Measurements from ENCODE around the gene MROH7.

The MROH7 gene

DNA sequence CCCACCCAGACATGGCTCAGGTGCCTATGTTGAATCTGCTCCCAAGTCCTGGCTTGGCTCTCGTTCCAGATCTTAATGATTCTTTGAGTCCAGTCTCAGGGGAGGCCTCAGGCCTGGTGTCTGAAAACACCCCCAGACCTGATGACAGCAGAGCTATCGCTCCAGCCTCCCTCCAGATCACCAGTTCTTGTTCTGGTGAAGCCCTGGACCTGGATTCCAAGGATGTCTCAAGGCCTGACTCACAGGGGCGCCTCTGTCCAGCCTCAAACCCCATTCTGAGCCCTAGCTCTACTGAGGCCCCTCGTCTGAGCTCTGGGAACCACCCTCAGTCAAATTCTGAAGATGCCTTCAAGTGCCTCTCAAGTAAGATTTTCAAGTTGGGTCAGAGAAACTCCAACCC is 11.4 kb downstream of the MROH7 start:
- no peak for DNase-seq

DNA sequence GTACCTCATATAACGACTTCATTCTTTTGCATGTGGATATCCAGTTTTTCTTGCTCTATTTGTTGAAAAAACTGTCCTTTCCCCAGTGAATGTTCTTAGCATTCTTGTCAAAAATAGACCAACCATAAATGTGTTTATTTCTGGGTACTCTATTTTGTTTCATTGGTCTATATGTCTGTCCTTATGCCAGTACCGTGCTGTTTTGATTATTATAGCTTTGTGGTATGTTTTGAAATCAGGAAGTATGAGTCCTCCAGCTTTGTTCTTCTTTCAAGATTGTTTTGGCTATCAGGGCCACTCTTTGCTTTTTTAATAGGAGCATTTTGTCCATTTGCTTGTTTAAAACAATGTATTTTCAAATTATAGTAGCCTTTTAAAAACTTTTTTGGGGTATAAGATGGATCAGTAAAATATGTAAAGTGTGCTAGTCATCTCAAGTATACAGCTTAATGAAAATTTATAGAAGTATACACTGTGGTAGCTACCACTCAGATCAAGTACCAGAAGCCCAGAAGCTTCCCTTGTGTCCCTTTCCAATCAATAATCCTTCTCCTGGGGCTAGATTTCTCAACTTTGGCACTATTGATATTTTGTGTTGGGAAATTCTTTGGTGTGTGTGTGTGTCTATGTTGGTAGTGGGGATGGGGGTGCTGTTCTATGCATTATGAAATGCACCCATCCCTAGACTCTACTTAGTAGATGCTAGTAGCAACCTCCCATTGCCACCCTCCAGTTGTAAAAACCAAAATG is 16.8 kb downstream of the MROH7 start:
- no peak for DNase-seq

DNA sequence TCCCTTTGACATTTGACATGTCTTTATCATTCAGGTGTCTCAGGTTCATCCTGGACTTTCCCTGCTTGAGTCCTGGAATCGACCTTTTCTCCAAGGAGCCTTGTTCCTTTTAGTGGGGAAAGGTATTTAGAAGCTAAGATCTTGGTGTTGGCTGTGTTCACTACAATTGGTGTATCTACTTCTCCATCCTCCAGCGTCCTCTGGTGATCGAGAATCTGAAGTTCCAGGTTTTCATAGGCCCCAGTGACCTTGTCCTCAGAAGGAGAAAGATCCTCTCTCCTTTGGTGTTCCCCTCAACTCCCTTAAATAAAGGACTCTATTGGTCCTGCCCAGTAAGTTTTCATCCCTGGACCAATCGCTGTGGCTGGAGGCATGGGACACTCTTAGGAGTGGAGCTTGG is 22.1 kb downstream of the MROH7 start:
- no peak for DNase-seq

DNA sequence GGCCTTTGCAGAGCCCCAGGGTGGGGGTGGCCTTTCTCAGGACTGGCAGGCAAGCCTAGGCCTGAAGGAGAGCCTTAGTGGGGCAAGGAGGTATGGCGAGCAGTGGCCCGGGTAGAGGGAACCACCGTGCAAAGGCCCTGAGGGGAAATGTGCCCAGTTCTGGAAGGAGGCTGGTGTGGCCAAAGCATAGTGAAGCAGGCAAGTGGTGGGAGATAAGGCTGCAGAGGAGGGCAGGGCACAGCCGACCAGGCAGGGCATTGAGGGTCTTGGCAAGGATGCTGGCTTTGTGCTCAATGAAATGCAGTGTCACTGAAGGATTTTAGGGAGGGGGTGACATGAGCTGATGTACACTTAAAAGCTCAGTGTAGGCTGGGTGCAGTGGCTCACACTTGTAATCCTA is 22.8 kb downstream of the MROH7 start:
- DNase-seq: no peak

DNA sequence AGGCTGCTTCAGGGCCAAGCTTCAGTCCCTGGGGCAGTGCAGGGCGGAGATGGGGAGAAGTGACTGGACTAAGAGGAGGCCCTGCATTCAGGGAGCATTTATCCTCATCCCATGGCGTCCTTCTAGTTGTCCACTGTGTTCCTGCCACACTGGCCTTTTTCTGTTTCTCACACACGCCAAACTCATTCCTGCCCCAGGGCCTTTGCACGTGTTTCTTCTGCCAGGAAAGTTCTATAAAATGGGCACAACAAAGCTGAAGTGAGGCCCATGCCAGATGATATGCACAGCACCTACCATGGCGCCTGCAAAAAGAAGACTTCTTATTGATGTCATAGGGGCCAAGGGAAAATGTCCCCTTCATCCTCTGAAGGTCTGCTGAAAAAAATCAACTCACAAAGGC is 24.3 kb downstream of the MROH7 start:
- DNase-seq: no peak

DNA sequence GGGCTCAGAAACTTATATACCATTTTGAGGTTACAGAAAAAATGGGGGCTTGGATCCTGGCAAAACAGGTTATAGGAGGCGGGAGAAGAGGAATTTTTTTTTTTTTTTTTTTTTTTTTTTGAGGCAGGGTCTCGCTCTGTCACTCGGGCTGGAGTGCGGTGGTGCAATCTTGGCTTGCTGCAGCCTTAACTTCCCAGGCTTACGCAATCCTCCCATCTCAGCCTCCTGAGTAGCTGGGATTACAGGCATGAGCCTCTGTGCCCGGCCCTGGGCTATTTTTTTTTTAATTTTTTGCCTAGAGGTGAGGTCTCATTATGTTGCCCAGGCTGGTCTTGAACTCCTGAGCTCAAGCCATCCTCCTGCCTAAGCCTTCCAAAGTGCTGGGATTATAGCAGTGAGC is 24.7 kb downstream of the MROH7 start:
- no peak for DNase-seq

DNA sequence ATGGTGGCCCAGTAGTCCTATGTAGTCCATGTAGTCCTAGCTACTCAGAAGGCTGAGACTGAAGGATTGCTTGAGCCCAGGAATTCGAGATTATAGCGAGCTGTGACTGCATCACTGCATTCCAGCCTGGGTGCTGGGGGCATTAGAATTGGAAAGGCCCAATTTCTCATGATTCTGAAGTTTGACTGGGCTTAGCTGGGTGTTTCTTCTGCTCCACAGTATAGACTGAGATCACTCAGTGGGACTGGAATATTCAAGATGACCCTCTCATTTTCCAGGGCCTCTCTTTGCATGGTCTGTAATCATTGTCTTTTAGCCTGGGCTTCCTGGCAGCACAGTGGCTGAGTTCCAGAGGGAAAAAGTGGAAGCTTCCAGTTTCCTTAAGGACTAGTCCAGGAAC is 26.2 kb downstream of the MROH7 start:
- no peak for DNase-seq

DNA sequence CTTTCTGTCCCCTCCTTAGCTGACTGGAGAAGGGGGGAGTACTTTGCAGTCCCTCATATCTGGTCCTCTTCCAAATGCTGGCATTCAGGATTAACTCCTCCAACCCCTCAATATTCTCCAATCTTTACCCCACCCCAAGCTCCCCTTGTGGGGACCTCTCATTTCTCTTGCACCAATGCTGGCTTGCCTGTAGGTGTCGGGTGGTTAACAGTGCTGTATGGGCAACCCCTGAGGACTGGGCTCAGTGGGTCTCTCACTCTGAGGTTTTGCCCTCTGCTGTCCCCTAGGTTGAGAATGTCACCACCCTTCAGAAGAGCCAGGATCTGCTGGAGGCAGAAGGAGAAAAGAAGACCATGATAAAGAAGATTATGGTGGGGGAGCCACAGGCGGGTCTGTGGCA is 27.0 kb downstream of the MROH7 start:
- no peak for DNase-seq

DNA sequence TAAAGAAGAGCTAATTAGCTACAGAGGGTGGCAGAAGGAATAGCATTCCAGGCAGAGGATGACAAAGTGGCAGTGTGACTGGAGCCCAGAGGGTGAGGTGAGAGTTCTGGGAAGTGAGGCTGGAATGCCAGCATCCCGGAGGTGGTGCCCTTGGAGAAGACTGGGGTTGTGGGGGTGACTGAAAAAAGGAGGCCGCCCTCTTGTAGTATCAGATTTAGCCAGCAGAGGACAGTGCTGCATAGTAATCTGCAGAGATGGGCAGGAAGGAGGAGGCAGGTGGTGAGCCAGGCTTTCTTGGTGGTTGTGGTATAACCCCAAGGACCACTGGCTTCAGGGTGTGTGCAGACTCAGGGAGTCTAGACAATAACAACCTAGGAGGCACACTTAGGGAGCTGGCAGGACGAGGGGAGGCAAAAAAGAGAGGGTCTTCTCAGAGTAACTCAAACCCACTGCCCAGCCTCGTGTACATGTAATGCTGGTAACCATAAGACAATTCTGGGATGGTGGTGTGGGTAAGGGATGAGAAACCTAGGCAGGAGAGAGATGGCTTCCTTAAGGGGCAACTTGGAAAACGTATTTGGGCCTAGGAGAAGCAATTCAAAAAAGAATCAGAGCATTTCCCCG is 30.5 kb downstream of the MROH7 start:
- DNase-seq: peak; percentile 64

DNA sequence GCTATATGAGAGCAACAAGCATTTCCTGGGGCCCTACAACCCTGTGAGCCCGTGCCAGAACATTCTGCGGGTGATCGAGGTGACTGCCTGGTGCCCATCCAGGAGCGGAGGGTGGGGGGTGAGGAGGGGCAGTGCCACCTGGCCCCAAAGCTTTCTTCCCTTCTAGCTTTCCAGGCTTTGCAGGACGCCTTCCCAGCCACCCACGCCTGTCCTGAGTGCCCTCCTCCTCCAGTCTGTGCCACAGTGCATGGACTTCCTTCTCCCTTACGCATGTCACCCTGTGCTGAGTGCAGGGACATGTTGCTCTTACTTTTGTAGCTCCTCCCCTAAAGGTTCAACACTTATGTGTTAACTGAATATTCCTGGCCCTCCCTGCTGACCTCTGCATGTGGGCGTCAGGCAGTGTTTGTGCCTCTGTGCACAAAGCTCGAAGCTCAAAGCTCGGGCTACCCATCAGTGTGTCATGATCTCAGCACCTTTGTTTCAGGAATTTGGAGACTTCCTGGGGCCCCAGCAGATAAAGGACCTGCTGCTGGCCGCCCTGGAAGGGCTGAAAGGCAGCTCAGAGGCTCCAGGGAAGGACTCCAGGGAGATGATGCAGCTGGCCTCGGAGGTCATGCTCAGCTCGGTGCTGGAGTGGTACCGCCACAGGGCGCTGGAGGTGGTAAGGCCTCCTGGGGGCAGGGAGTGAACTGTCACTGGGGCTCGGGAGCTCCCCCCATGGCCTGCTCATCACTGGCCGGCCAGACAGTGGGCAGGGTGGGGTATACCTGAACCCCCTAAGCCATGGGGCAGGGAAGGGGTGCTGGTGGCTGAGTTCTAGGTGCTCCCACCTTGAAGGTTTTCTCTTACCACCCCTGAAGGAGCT is 37.4 kb downstream of the MROH7 start:
- DNase-seq: no peak

DNA sequence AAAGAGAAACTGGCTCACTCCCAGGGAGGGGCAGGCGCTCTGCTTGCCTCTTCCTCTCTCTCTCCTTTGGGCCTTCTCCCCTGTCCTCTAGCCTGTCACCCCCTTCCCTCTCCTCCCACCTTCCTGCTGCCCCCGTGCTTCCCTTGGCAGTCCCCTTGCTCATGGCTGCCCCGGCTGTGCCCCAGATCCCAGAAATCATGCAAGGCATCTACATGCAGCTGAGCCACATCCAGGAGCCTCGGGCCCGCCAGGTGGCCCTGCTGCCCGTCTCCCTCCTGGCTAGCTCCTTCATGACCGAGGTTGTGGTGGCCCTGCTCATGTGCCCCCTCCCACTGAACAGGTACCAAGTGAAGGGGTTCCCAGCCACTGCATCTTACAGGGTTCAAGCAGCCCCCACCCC is 38.1 kb downstream of the MROH7 start:
- DNase-seq: no peak

DNA sequence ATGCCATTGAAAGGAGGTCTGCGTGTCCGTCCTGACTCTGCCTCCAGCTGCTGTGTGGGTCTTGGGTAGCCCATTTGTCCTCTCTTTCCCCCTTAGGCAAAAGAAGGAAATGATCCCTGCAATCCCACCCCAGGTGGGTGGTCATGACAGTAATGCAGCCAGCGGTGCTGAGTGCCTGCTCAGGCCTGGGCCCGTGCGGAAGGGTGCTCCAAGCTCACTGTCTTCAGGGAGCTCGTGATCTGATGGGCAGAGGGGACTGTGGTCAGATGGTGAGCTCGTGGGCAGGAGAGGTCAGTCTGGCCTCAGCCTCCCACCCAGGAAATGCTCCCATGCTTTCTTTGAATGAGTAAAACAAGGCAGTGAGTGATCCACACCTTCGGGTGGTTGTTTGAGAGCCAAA is 38.8 kb downstream of the MROH7 start:
- DNase-seq: no peak

DNA sequence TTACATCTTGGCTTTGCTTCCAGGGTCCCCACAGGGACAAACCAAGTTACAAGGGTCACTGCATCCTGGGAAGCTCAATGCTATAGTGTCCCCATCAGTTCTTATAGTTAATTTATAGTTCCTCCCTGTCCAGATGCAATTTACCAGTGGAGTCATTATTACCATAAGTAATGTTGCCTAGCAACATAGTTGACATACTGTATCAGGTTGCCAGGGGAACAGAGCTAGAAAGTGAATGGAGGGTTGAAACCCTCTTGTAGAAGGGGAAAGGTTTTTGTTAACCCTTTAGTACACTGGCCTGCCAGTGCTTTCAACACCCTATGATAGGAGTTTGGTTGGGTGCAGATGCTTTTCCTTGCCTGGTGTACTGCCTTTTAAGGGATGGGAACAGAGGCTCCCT is 39.8 kb downstream of the MROH7 start:
- peak; percentile 25 for DNase-seq

DNA sequence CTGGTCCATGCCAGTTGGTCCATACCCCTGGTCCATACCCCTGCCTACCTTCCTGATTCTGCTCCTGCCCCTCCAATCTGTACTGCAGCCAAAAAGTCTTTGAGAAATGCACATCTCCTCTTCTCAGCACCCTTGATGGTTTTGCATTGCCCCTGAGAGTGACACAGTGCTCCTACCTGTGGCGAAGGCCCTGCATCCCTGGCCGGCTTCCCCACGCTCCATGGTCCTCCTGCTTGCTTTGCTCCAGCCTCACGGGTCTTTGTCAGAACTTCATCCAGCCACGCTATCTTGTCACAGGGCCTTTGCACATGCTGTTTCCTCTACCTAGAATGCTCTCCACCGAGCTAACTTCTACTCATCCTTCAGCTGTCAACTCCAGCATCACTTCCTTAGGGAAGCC is 41.9 kb downstream of the MROH7 start:
- no peak for DNase-seq

DNA sequence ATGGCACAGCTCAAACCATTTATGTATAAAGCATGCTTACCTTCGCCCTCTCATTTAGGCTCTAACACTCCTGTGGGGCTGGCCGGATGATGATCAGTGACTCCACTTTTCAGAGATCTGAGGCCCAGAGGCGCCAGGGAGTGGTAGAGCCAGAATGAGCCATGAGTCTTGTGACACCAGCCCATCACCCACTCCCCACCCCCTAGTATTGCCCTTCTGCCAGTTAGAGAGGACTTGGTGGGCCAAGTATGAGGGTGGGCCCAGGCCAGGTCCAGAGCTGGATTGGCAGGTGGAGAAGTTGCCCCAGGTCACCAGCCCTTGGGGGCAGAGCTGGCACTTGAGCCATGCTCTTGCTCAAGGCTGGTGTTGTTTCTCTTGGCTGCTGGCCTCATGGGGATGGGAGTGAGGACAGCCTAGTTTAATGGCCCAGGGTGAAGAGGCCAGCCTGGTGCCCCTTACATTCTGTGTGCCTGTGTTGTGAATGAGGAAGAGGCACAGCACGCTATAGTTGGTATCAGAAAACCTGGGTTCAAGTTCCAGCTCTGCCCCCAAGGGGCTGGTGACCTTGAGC is 43.8 kb downstream of the MROH7 start:
- DNase-seq: no peak

DNA sequence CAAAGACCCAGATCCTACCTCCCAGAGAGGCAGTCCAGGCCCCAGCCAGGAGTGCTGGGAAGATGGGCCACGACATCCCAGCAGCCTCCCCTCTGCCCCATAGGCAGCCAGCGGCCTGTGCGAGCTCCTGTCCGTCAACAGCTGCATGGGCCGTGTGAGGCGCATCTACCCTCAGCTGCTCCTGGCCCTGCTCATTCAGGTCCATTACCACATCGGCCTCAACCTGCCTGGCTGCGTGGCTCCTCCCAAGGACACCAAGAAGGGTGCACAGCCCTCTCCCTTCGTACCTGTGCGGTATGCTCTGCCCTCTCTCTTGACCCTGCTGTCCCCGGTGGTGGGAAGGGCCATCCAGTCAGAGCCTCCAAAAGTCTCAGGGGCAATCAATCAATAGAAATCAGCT is 44.6 kb downstream of the MROH7 start:
- no peak for DNase-seq

DNA sequence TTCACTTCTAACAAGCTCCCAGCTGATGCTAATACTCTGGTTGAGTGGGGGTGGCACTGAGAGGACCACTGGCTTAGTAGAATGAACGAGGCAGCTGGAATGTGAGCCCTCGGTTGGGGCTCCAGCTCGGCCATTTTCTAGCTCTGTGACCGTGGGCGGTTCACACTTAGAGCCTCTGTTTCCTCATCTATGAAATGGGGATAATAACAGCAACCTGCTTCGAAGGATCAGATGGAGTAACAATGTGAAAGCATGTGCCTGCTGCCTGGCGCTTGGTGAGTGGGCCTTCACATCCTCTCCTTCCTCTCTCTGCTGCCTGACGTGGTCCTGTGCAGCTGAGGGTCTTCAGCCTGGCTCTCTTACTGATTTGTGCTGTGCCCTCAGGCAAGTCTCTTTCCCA is 53.2 kb downstream of the MROH7 start:
- DNase-seq: no peak

DNA sequence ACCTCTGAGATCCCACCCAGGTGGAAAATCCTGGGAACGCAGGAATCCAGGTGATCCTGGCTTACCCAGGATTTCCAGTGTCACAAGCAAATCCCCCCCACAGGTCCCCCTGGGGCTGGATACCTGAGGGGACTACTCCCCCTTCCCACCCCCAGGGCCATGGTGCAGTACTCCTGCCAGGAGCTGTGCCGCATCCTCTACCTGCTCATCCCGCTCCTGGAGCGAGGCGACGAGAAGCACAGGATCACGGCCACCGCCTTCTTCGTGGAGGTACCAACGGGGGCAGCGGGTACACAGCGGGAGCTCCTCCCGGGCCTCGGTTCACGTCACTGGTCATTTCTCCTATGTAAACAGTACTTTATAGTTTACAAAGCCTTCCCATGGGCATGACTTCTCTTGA is 53.6 kb downstream of the MROH7 start:
- no peak for DNase-seq

DNA sequence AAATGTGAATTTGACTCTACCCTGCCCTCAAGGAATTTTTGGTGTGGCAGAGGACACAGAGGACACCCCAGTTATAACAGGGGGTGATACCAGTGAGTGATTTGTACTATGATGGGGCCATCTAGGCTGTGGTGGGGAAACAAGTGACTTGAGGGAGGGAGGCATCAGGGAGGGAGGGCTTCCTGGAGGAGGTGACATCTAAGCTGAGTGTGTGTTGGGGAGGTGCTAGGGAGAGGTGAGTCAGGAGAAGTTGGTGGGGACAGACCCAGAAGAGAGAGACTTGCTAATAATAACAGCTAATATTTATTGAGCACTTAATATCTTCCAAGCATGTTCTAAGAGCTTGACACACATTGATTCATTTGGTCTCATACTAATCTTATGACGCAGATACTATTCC is 54.2 kb downstream of the MROH7 start:
- DNase-seq: no peak

DNA sequence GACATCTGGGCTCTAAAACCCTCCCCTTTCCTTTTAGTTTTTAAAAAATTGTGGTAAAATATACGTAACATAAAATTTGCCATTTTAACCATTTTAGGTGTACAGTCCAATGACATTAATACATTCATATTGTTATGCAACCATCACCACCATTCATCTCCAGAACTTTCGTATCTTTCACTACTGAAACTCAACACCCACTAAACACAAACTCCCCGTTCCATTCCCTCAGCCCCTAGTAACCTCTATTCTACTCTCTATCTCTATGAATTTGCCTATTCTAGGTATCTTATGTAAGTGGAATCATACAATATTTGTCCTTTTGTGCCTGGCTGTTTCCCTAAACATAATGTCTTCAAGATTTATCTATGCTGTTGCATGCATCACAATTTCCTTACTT is 54.7 kb downstream of the MROH7 start:
- DNase-seq: no peak

DNA sequence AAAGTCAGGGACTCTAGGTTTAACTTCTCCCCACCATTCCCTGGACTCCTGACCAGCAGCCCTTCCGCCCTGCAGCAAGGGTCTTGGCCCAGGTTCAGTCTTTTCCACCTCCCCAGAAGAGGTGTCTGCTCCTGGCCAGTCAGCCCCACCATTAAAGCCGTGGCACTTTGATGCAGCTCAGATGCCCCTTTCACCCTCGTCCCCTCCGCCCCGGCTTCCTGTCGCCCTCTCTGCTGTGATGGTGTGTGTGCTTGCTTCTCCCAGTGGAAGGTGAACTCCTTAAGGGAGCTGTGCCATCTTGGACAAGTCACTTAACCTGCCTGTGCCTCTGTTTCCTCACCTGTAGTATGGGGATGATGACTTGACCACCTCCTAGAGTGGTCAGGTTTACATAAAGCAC is 56.3 kb downstream of the MROH7 start:
- DNase-seq: no peak

DNA sequence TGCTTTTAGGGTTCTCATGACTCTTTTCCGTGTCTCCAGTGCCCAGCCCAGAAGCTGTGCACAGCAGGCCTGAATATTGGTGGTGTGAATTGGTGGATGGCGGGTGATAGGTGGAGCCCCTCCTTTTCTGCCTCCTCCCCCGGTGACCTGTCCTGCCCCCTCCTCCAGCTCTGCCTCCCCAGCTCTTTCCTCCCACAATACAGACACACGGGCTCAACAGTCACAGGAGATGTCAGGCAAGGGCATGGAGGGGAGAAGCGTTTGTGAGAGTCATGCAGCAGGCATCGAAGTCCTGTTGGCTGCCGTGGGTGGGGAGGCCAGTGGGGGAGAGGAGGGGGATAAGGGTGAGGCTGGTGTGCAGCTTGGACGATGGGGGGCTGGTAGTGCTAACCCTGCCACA is 56.8 kb downstream of the MROH7 start:
- DNase-seq: no peak

DNA sequence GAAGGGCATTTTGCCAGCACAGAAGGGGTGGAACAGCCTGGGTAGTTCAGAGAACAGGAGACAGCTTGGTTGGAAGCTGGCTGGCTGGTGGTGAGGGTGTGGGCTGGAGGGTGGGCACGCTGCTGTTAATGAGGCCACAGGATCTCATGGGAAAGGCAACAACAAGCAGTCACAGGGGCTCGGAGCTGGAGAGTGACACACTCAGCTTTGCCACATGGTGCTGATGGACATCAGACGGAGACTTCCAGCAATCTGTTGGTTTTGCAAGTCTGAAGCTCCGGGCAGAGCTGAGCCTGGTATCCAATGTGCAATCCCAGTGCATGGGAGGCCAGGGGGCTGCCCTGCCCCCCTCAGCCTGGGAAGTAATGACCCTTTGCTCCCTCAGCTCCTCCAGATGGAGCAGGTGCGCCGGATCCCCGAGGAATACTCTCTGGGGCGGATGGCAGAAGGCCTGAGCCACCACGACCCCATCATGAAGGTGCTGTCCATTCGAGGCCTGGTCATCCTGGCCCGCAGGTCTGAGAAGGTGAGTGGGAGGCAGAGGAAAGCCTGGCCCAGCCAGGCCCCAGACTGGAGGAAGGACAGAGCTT is 58.4 kb downstream of the MROH7 start:
- DNase-seq: no peak

All from NCI-H2029 treated with DMSO at 0.1 percent for 48 hours (cell line).